OCI-LY1 (cell line): Measurements from ENCODE around the gene RMI2.
A peak's percentile ranks its signal among the peaks of the same experiment; 100 is the strongest.

ENCODE experiments used
- H2AFZ ChIP-seq: fragments of 200-600 bp; sonication (generic), shearing (Covaris generic); 2 replicates; pipeline ENCODE4 v1.6.0; 2014; ENCODE audit warnings: antibody characterized with exemption, mild to moderate bottlenecking, low read length
- H3F3A ChIP-seq: fragments of 200-600 bp; sonication (generic), shearing (Covaris generic); 2 replicates; pipeline ENCODE4 v1.6.0; 2014; ENCODE audit warnings: mild to moderate bottlenecking, antibody characterized with exemption, low read length, moderate library complexity; ENCODE audit not compliant: insufficient read depth
- H3K27ac ChIP-seq: fragments of 200-600 bp; sonication (generic); 2 replicates; pipeline ENCODE4 v1.5.1; 2014; ENCODE audit warnings: low read length, mixed run types, mild to moderate bottlenecking, low read depth; ENCODE audit not compliant: poor library complexity, severe bottlenecking
- H3K27me3 ChIP-seq: fragments of 200-600 bp; sonication (generic); 2 replicates; pipeline ENCODE4 v1.6.0; 2014; ENCODE audit warnings: antibody characterized with exemption, mild to moderate bottlenecking, low read length, moderate library complexity; ENCODE audit not compliant: insufficient read depth
- H3K36me3 ChIP-seq: fragments of 200-600 bp; sonication (generic); 2 replicates; pipeline ENCODE4 v1.6.1; 2014; ENCODE audit warnings: mild to moderate bottlenecking, antibody characterized with exemption, low read length, moderate library complexity, mixed read lengths; ENCODE audit not compliant: insufficient read depth
- H3K4me1 ChIP-seq: fragments of 200-600 bp; sonication (generic); 2 replicates; pipeline ENCODE4 v1.5.1; 2014; ENCODE audit warnings: mild to moderate bottlenecking, low read length, moderate library complexity; ENCODE audit not compliant: insufficient read depth, severe bottlenecking
- H3K4me2 ChIP-seq: fragments of 200-600 bp; sonication (generic), shearing (Covaris generic); 2 replicates; pipeline ENCODE4 v1.6.1; 2014; ENCODE audit warnings: low read length
- H3K4me3 ChIP-seq: fragments of 200-600 bp; sonication (generic); 2 replicates; pipeline ENCODE4 v1.5.1; 2014; ENCODE audit warnings: low read length, low read depth, mild to moderate bottlenecking, mixed read lengths; ENCODE audit not compliant: poor library complexity, severe bottlenecking
- H3K79me2 ChIP-seq: fragments of 200-600 bp; shearing (Covaris generic); 2 replicates; pipeline ENCODE4 v1.6.1; 2016; ENCODE audit warnings: mixed run types, low read length, mixed read lengths; ENCODE audit not compliant: insufficient read depth
- H3K9ac ChIP-seq: fragments of 200-600 bp; sonication (generic), shearing (Covaris generic); 2 replicates; pipeline ENCODE4 v1.6.1; 2014; ENCODE audit warnings: mild to moderate bottlenecking, low read length, mixed read lengths
- H3K9me2 ChIP-seq: fragments of 200-600 bp; sonication (generic), shearing (Covaris generic); 2 replicates; pipeline ENCODE4 v1.6.1; 2014; ENCODE audit warnings: low read depth, mild to moderate bottlenecking, low read length, mixed read lengths
- H3K9me3 ChIP-seq: fragments of 200-600 bp; shearing (Covaris generic); 2 replicates; pipeline ENCODE4 v1.6.1; 2014; ENCODE audit warnings: low read length, mixed read lengths
- H4K20me1 ChIP-seq: fragments of 200-600 bp; sonication (generic), shearing (Covaris generic); 2 replicates; pipeline ENCODE4 v1.6.0; 2016; ENCODE audit warnings: mild to moderate bottlenecking, low read length; ENCODE audit not compliant: insufficient read depth
- CTCF ChIP-seq: fragments of 200-600 bp; sonication (generic), shearing (Covaris generic); IDR thresholded peaks from 2 replicates; pipeline ENCODE4 v1.5.1; 2017; ENCODE audit warnings: mild to moderate bottlenecking, antibody characterized with exemption, low read length, moderate library complexity, mixed read lengths
- EZH2 ChIP-seq: fragments of 200-600 bp; sonication (generic), shearing (Covaris generic); IDR thresholded peaks from 2 replicates; pipeline ENCODE4 v1.8.0; 2017; ENCODE audit warnings: borderline replicate concordance, mixed run types, mild to moderate bottlenecking, antibody characterized with exemption, low read length, moderate library complexity, mixed read lengths

Gene RMI2

GRCh38 chr16:11345040-11345862 lies at the start of gene RMI2:
Gene RMI2 (plus strand): TSS chr16:11345459. CDS start chr16:11345472, 13 bp downstream.
- Histone ChIP-seq H3K4me2 (peak within 1 kb of the TSS; percentile 99), H3F3A (no peaks in the 10 kb centered on the region), H3K79me2 (no peaks in the 10 kb centered on the region), H4K20me1 (no peaks in the 10 kb centered on the region), H3K4me1 (peaks cover 41% of the 10 kb centered on the region), H3K9ac (peak within 1 kb of the TSS; percentile 95), H3K9me3 (no peaks in the 10 kb centered on the region), H3K27ac (peak within 1 kb of the TSS; percentile 41), H2AFZ (0 out of 2 replicates have a peak within 1 kb of the TSS, but pooled peaks have one; percentile 36), H3K9me2 (no peaks in the 10 kb centered on the region), H3K27me3 (no peaks in the 10 kb centered on the region), H3K4me3 (peak within 1 kb of the TSS; percentile 95), H3K36me3 (no peaks in the 10 kb centered on the region)
- TF ChIP-seq EZH2 (no peak), CTCF (no peak)

GRCh38 chr16:11295672-11296071 lies 49.6 kb upstream of the RMI2 start:
- Histone ChIP-seq H4K20me1 (no peaks in the 10 kb centered on the region), H3K79me2 (no peaks in the 10 kb centered on the region), H3K4me3 (no peak overlapping the region), H3K27me3 (no peaks in the 10 kb centered on the region), H2AFZ (no peak overlapping the region), H3F3A (peaks cover 8% of the 10 kb centered on the region), H3K9ac (peak overlapping the region; percentile 59; the same call in 1 of the 2 replicates), H3K9me2 (no peaks in the 10 kb centered on the region), H3K9me3 (no peaks in the 10 kb centered on the region), H3K4me1 (peaks cover 76% of the 10 kb centered on the region), H3K4me2 (no peak overlapping the region; the same call in 1 of the 2 replicates), H3K36me3 (no peaks in the 10 kb centered on the region), H3K27ac (peak overlapping the region; percentile 98)
- no peak for TF ChIP-seq CTCF
- TF ChIP-seq EZH2: no peak

DNA sequence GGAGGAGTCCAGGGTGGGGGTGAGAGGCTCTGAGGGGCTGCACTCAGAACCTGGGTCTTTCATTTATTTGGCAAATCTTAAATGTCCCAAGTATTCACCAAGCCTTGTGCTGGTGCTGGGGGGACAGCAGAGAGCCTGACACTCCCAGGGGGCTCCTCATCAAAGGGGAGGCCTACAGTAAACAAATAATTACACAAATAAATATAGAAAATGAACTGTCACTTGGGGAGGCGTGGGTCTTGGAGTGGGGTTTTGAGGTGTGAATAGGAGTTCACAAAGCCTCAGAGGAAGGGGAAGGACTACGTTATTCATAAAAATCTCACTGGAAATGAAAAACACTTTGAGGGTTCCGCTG lies 48.9 kb upstream of the RMI2 start:
- Histone ChIP-seq H3K4me2 (peak overlapping the region; percentile 62; the same call in 1 of the 2 replicates), H3K9me3 (no peaks in the 10 kb centered on the region), H3K27me3 (no peaks in the 10 kb centered on the region), H3K9ac (peak overlapping the region; percentile 59; the same call in 1 of the 2 replicates), H3K36me3 (no peaks in the 10 kb centered on the region), H3K4me3 (no peak overlapping the region), H3K27ac (peak overlapping the region; percentile 98), H2AFZ (no peak overlapping the region), H3K9me2 (no peaks in the 10 kb centered on the region), H3K79me2 (no peaks in the 10 kb centered on the region), H3K4me1 (peaks cover 76% of the 10 kb centered on the region), H3F3A (peaks cover 8% of the 10 kb centered on the region), H4K20me1 (no peaks in the 10 kb centered on the region)
- no peak for TF ChIP-seq EZH2
- TF ChIP-seq CTCF: no peak
